Stimulated activated CD8-positive, alpha-beta memory T cell treated with anti-CD3 and anti-CD28 coated beads, Interleukin-12 subunit alpha, Interleukin-12 subunit beta, amount 100 ng/mL, for 24 hours (primary cell): ENCODE measurements around the gene IQGAP1.
A peak's percentile ranks its signal among the peaks of the same experiment; 100 is the strongest.
"Not testable (repeated sequence)": the region's sequence is repeated elsewhere in the genome, so short reads cannot be mapped to it uniquely, and the experiment has no call there.

Experiments
- DNase-seq: peaks from one replicate; pipeline ENCODE4 v3.0.0-alpha.2; 2020; ENCODE audit errors: extremely low read depth

The IQGAP1 gene, protein sequence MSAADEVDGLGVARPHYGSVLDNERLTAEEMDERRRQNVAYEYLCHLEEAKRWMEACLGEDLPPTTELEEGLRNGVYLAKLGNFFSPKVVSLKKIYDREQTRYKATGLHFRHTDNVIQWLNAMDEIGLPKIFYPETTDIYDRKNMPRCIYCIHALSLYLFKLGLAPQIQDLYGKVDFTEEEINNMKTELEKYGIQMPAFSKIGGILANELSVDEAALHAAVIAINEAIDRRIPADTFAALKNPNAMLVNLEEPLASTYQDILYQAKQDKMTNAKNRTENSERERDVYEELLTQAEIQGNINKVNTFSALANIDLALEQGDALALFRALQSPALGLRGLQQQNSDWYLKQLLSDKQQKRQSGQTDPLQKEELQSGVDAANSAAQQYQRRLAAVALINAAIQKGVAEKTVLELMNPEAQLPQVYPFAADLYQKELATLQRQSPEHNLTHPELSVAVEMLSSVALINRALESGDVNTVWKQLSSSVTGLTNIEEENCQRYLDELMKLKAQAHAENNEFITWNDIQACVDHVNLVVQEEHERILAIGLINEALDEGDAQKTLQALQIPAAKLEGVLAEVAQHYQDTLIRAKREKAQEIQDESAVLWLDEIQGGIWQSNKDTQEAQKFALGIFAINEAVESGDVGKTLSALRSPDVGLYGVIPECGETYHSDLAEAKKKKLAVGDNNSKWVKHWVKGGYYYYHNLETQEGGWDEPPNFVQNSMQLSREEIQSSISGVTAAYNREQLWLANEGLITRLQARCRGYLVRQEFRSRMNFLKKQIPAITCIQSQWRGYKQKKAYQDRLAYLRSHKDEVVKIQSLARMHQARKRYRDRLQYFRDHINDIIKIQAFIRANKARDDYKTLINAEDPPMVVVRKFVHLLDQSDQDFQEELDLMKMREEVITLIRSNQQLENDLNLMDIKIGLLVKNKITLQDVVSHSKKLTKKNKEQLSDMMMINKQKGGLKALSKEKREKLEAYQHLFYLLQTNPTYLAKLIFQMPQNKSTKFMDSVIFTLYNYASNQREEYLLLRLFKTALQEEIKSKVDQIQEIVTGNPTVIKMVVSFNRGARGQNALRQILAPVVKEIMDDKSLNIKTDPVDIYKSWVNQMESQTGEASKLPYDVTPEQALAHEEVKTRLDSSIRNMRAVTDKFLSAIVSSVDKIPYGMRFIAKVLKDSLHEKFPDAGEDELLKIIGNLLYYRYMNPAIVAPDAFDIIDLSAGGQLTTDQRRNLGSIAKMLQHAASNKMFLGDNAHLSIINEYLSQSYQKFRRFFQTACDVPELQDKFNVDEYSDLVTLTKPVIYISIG (N-terminal part only)

DNA sequence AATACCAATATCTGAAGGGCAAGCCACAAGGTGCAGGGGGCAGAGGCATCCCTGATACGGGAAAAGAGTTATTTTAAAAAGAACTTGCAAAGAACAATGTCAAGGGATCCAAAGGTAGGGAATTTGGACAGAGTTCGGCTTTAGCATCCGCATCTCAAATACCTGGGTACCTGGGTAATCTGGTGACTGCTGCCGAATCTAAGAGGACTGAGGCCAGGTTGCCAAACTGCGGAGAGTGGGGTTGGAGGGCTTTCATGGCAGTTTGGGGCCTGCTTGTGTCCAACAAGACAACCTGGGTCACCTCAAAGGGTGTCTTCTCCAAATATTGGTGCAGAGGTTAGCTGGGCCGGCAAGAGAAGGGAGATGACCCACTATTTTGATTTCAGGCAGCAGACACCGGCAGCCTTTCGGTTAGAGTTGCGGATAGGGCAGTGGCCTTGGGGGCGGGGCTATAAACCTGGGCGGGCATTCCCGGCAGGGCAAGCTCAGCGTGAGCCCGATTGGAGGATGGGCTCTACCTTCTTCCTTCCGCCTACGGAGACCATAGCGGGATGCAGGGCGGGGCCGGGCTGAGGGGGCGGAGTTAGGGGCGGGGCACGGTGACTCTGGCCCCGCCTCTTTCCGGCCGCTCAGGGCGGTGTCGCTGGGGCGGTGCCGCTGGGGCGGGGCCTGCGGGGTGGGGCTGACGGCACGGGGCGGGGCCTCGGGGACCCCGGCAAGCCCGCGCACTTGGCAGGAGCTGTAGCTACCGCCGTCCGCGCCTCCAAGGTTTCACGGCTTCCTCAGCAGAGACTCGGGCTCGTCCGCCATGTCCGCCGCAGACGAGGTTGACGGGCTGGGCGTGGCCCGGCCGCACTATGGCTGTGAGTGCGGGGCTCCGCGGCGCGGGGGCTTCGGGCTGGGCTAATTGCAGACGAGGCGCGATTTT lies at the start of gene IQGAP1:
IQGAP1 (plus strand) TSS at position 709 of the 928 bp plus-strand sequence; CDS start at position 809, 100 bp downstream.
- peak; percentile 93 for DNase-seq

- no peak for DNase-seq
Measured at GRCh38 chr15:90338532-90338931, 49.5 kb upstream of the IQGAP1 start.

DNA sequence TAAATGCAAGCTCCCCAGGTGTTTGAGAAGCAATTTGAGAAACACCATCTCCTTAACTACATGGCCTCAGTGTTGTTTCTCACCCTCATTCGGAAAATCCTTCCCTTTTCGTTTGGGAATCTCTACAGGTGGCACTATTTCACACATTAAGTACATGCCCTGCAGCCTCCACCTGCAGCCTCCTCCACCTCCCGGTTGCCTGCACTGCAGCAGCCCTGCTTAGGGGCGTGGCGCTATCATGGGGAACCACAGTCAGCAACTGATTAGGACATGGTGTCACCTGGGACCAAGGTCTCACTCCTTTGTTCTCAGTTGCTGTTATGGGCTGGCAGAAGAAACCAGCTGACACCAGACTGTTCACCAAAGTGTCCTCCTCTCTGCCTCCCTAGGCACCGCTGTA lies 47.7 kb upstream of the IQGAP1 start:
- no peak for DNase-seq

- DNase-seq = no peak
Measured at GRCh38 chr15:90343302-90343790, 44.7 kb upstream of the IQGAP1 start.

DNA sequence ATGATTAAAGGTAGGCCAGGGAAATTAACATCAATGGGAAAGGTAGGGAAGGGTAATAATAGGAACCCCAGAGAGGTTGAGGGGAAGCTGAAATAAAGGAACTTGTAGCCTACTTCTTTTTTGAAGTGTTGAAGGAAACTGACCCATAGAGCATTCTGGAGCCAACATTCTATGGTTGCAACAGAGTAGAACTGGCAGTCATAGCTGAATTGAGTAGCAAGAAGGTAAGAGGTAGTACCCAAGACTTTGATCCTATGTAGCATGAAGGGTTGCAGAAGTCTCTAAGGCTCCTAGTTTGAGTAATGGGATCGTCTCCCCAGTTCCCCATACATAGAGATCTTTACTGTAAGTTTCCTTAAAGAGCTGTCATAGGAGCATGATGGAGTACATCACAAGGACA lies 43.4 kb upstream of the IQGAP1 start:
- no peak for DNase-seq

GRCh38 chr15:90345857-90346256 lies 42.2 kb upstream of the IQGAP1 start:
- no peak for DNase-seq

- not testable (repeated sequence) for DNase-seq
Measured at GRCh38 chr15:90347431-90348065, 40.5 kb upstream of the IQGAP1 start.

- no peak for DNase-seq
Measured at GRCh38 chr15:90348456-90348855, 39.6 kb upstream of the IQGAP1 start.

DNA sequence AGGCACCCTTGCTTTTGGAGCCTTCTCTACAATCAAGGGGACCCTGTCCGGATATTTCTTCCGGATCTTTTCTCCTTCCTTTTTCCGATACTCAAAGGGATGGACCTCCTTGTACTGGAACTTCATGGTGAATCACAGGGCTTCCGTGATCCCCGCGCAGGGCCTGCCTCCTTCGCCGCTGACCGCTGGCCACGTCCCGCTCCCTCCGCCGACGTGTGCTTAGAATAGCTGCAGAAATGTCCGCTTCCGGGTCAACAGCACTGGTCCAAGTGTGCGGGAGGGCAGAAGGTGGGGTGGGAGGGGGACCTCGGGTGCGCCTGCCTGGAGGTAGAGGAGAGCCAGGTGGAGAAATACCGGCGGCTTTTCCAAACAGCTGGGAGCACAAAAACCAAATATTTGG lies 39.0 kb upstream of the IQGAP1 start:
- DNase-seq = no peak

GRCh38 chr15:90349821-90350220 lies 38.2 kb upstream of the IQGAP1 start:
- DNase-seq = no peak

GRCh38 chr15:90351479-90352106 lies 36.4 kb upstream of the IQGAP1 start:
- no peak for DNase-seq

GRCh38 chr15:90352107-90352893 lies 35.7 kb upstream of the IQGAP1 start, which contains the start of gene ZNF774:
Gene ZNF774 (plus strand): TSS chr15:90352284. CDS start chr15:90354661, 2,377 bp downstream.
- DNase-seq = peak; percentile 75

GRCh38 chr15:90354986-90355385 lies 33.1 kb upstream of the IQGAP1 start:
- no peak for DNase-seq

GRCh38 chr15:90358124-90359033 lies 29.7 kb upstream of the IQGAP1 start:
- no peak for DNase-seq

DNA sequence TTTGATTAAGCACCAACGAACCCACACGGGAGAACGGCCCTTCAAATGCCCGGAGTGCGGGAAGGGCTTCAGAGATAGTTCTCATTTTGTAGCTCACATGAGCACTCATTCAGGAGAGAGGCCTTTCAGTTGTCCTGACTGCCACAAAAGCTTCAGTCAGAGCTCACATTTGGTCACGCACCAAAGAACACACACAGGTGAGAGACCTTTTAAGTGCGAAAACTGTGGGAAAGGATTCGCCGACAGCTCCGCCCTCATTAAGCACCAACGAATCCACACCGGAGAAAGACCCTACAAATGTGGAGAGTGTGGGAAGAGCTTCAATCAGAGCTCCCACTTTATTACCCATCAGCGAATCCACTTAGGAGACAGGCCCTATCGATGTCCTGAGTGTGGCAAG lies 27.3 kb upstream of the IQGAP1 start:
- DNase-seq = no peak

DNA sequence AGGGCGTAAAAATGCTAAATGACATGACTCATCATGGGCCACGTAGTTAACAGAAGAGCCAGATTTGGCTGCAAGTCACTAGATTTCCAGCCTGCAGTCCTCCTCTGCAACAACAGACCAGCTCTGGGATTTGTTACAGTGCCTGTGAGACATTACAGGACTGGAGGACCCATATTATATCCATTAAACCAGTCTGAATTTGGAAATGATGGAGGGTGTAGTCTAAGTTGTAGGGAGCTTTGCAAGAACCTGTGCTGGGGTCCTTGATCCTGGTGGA lies 25.2 kb upstream of the IQGAP1 start:
- no peak for DNase-seq

DNA sequence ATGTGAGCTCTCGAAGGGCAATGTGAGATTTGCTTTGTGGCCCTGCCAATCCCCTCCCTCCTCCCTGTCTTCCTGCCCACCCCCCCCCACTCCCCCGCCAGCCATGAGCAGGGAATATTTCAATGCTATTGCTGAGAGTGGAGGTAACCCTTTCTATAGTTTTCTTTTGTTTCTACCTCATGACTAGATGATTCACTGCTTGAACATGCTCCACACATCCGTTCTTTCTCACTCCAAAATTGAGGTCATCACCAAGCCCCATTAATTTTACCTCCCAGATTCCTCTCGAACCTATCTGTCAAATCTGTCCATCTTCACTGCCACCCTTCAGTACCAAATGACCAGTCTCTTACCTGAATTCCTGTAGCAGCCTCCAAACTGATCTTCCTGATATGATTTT lies 23.8 kb upstream of the IQGAP1 start:
- no peak for DNase-seq
